Activated CD4-positive, alpha-beta T cell treated with anti-CD3 and anti-CD28 coated beads, Interleukin-2, amount 50 U/mL, for 16 hours (primary cell): ENCODE measurements around the gene DLG5.
"Not testable (repeated sequence)": the region's sequence is repeated elsewhere in the genome, so short reads cannot be mapped to it uniquely, and the experiment has no call there.

Experiments used
- DNase-seq: peaks from one replicate; pipeline ENCODE4 v3.0.0-alpha.2; 2020

DLG5 gene

DNA sequence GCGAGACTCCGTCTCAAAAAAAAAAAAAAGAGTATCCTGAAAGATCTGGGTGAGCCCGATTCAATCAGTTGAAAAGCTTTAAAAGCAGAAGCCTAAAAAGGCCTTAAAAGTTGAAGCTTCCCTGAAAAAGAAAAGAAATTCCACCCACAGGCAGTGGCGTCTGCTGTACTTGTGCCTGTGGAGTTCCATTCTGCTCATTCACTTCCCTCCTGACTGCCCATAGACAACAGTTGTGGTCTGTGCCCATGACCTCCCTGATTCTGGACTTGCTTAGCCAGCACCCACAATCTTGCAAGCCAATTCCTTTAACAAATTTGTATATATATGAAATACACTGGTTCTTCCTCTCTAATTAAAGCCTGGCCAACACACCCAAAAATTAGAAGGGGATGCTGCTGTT lies 141.7 kb downstream of the DLG5 start:
- no peak for DNase-seq

DNA sequence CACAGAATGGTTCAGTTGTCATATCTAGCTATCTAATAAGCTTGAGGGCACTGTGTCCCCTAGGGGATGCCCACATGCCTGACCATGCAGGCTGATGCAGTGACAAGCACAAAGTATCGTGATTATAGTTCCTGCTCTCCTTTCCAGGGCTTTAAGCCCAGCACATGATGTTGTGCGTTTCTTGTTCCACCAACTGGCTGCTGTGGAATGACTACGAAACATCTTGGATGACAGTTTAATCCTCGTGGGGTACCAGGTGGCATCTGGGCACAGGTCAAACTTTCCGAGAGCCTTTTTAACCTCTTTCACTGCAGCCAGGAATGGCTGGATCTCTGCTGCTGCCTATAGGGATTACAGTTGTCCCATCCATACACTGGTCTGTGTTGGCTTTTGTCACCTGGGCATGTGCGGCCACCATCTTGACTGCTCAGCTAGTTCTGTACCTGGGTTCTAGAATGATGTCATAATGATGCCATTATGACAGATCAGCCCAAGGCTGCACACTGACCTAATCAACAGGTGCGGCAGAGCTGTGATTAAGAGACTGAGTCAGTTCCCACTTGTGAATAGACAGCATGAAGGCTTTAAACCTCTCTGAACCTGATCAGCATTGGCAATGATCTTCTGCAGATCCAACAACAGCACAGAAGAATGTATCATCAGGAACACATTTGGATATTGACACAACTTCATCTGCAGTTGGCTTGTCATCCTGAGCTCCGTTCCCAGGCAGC lies 144.1 kb downstream of the DLG5 start:
- no peak for DNase-seq

DNA sequence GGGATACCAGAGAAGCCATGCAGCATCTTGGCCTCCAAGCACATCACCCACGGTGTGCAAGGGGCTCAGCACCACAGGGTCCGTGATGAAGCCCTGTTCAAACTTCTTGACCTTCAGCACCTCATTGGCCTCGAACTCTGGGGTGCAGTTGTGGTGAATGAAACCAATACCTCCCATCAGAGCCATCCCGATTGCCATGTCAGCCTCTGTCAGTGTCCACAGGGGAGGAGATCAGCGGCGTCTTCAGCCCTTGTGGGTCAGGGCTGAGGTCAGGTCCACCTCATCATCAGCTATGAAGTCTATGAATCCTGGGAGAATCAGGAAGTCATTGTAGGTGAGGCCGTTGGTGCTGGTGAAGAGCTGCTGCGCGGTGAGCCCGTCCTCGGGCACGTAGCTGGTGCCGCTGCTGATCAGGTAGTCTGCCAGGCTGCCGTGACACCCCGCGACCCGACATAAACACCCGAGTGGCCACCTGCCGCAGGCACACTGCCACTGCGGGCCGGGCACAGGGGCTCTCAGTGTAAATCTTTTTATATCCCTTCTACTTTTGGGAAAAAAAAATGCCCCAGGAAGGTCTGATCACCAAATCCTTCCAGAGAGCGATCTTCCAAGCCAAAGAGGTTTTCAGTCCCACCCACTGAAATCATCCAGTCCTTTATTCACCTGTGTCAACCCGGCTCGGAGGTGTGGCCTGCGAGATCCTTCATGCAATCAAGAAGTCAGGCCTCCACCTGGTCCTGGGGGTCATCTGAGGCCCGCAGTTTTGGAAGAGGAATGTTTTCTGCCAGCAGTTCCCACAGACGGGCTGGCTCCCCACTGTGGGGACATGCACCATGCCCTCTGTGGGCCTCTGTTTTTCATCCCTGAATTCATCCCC lies 144.9 kb downstream of the DLG5 start:
- no peak for DNase-seq

- no peak for DNase-seq
Observed at GRCh38 chr10:77780180-77780579, 146.4 kb downstream of the DLG5 start.

- no peak for DNase-seq
Observed at GRCh38 chr10:77776487-77776886, 150.1 kb downstream of the DLG5 start.

GRCh38 chr10:77774940-77775391 lies 151.6 kb downstream of the DLG5 start:
- no peak for DNase-seq

- no peak for DNase-seq
Observed at GRCh38 chr10:77773631-77774426, 152.7 kb downstream of the DLG5 start.

GRCh38 chr10:77772852-77773600 lies 153.5 kb downstream of the DLG5 start:
- DNase-seq: peak; percentile 3

- no peak for DNase-seq
Observed at GRCh38 chr10:77771851-77772250, 154.7 kb downstream of the DLG5 start.

DNA sequence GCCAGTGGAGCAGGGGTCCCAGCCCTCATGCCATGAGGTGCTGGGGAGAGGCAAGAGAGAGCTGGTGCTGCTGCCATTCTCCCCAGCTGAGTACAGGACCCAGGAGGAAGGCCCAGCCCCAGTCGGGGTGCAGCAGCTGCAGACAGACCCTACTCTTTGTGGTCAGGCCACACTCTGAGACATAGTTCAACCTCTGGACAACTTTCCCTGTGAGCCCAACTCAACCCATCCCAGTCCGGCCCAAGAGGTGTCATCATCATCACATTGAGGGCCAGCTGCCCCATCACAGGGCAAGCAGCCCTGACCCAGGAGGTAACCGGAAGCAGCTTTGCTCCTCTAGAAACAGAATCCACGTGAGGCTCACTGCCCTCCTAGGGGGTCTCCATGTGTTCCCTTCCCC lies 155.1 kb downstream of the DLG5 start:
- DNase-seq: no peak

- DNase-seq: no peak
Observed at GRCh38 chr10:77770868-77771175, 155.7 kb downstream of the DLG5 start.

- DNase-seq: no peak
Observed at GRCh38 chr10:77770081-77770867, 156.3 kb downstream of the DLG5 start.

GRCh38 chr10:77768039-77768438 lies 158.5 kb downstream of the DLG5 start:
- DNase-seq: no peak

- DNase-seq: no peak
Observed at GRCh38 chr10:77763453-77764430, 162.8 kb downstream of the DLG5 start.

GRCh38 chr10:77758406-77758805 lies 168.1 kb downstream of the DLG5 start:
- DNase-seq: not testable (repeated sequence)

GRCh38 chr10:77756319-77757232 lies 170.0 kb downstream of the DLG5 start:
- DNase-seq: peak; percentile 35

- DNase-seq: no peak
Observed at GRCh38 chr10:77746047-77746707, 180.4 kb downstream of the DLG5 start.

DNA sequence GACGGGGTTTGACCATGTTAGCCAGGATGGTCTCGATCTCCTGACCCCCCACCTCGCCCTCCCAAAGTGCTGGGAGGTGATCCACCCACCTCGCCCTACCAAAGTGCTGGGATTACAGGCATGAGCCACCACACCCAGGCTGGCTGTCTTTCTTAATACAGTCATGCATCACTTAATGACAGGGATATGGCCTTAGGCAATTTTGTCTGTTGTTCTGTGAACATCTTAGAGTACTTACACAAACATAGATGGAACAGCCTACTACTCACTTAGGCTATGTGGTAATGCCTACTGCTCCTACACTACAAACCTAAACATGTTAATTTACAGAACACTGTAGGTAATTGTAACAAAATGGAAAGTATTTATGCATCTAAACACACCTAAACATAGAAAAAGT lies 182.3 kb downstream of the DLG5 start:
- no peak for DNase-seq

- no peak for DNase-seq
Observed at GRCh38 chr10:77742172-77742571, 184.4 kb downstream of the DLG5 start.
